Thyroid gland (tissue), 4 donors: ENCODE data around the gene TENT5A. TPM values are rescaled to one million over a fixed set of nuclear protein-coding genes. Genes with fewer than 3 reads are reported as not detected.

Experiments
- DNase-seq, 2 donors: peaks; one replicate each; pipeline ENCODE4 v3.0.0-alpha.2; 2019
- H3K27ac ChIP-seq, 3 donors: fragments of 200-600 bp; sonication (generic); 1 replicate in 2 of 3; 2 replicates in 1 of 3; pipeline ENCODE4 v1.5.1; 2016 to 2019; ENCODE audit warnings: mild to moderate bottlenecking in 1 of 3, moderate library complexity in 1 of 3
- H3K27me3 ChIP-seq: fragments of 200-600 bp; sonication (generic); one replicate; pipeline ENCODE4 v1.5.1; 2019
- H3K36me3 ChIP-seq, 2 donors: fragments of 200-600 bp; sonication (generic); one replicate each; pipeline ENCODE4 v1.5.1; 2016 to 2019
- H3K4me1 ChIP-seq, 2 donors: fragments of 200-600 bp; sonication (generic); one replicate each; pipeline ENCODE4 v1.5.1; 2017 to 2019
- H3K4me3 ChIP-seq, 3 donors: fragments of 200-600 bp; sonication (generic); replicated peaks in 1 of 3; 1 replicate in 2 of 3; 2 replicates in 1 of 3; pipeline ENCODE4 v1.5.1; 2016; ENCODE audit warnings: mild to moderate bottlenecking in 1 of 3
- H3K9me3 ChIP-seq: fragments of 200-600 bp; sonication (generic); one replicate; pipeline ENCODE4 v1.5.1; 2017
- POLR2A ChIP-seq, 2 donors: fragments of 450-650 bp; IDR thresholded peaks; one replicate each; pipeline ENCODE4 v1.6.1; 2017; ENCODE audit warnings: antibody characterized with exemption in 2 of 2, mild to moderate bottlenecking in 2 of 2, moderate library complexity in 1 of 2
- WGBS, 2 donors: methylation state at CpG; one replicate each; pipeline ENCODE4 v1.1.5; 2017; 5-methylcytosine and 5-hydroxymethylcytosine counted together
- intact Hi-C: fragments of 100-400 bp; cut with DNase I; formaldehyde crosslinking; loops from one replicate; pipeline ENCODE4 v1.15.1; 2023
- small RNA-seq: library from RNA; depleted of rRNA; stranded (forward); fragments of <200 nt; gene quantifications from one replicate; pipeline ENCODE3, GENCODE V24; 2016
- total RNA-seq, 4 donors: library from RNA; depleted of rRNA; stranded (reverse); fragments of >200 nt; gene quantifications; one replicate each; pipeline ENCODE4 v1.2.3, GENCODE V29; 2016
- TF ChIP-seq, protein P1 (sequence below), 6 experiments: fragments of 200-600 bp in 3 of 6; fragments of 450-650 bp in 3 of 6; sonication (generic) in 3 of 6; IDR thresholded peaks; one replicate each; pipeline ENCODE4 v1.5.1; 2016 to 2019; ENCODE audit warnings: antibody characterized with exemption in 6 of 6, mild to moderate bottlenecking in 2 of 6, inconsistent platforms in 1 of 6, moderate library complexity in 1 of 6

The TENT5A gene
- total RNA-seq, 4 donors from 2014 or later: 18.4 to 40.3 (median 27.7) TPM

DNA sequence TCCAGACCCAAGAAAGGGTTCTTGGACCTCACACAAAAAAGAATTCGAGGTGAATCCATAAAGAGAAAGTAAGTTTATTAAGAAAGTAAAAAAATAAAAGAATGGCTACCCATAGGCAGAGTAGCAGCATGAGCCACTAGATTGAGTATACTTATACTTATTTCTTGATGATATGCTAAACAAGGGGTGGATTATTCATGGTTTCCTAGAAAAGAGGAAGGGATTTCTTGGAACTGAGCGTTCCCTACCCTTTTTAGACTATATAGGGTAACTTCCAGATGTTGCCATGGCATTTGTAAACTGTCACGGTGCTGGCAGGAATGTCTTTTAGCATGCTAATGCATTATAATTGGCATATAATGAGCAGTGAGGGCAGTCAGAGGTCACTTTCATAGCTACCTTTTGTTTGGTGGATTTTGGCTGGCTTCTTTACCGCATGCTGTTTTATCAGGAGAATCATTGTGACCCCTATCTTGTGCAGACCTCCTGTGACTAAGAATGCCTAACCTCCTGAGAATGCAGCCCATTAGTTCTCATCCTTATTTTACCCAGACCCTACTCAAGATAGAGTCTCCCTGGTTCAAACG is 44.3 kb downstream of the TENT5A start:
- Histone ChIP-seq H3K27ac (no peak overlapping the region), H3K4me1 (no peaks in the 10 kb centered on the region), H3K27me3 (no peaks in the 10 kb centered on the region), H3K4me3 (no peak overlapping the region), H3K9me3 (no peaks in the 10 kb centered on the region), H3K36me3 (no peaks in the 10 kb centered on the region)
- intact Hi-C loops: no loop called here
- no peak for DNase-seq
- TF ChIP-seq POLR2A (IDR thresholded peaks at IDR 0.05): no peak
- TF ChIP-seq, protein P1, sequence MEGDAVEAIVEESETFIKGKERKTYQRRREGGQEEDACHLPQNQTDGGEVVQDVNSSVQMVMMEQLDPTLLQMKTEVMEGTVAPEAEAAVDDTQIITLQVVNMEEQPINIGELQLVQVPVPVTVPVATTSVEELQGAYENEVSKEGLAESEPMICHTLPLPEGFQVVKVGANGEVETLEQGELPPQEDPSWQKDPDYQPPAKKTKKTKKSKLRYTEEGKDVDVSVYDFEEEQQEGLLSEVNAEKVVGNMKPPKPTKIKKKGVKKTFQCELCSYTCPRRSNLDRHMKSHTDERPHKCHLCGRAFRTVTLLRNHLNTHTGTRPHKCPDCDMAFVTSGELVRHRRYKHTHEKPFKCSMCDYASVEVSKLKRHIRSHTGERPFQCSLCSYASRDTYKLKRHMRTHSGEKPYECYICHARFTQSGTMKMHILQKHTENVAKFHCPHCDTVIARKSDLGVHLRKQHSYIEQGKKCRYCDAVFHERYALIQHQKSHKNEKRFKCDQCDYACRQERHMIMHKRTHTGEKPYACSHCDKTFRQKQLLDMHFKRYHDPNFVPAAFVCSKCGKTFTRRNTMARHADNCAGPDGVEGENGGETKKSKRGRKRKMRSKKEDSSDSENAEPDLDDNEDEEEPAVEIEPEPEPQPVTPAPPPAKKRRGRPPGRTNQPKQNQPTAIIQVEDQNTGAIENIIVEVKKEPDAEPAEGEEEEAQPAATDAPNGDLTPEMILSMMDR (IDR thresholded peaks at IDR 0.05): no peak
- 56% methylated on average over 5 of the region's 5 CpGs for WGBS, 2 donors

DNA sequence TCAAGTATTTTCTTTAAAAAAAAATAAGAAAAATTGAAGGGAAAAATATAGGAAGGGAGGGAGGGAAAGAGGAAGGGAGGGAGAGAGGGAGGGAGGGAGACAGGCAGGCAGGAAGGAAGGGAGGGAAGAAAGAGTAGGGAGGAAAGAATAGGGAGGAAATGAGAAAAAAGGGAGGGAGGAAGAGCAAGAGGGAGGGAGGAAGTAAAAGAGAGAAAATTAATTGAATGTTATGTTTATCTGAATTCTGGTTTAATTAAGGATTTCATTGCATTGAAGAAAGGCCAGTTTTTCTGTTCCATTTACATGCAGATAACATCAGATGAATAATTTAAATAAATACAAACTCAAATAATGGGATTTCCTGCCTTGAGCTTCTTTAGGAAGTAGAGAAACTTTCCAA is 47.8 kb downstream of the TENT5A start:
- H3K4me3 ChIP-seq: no peak overlapping the region
- no peak for DNase-seq
- intact Hi-C loops: no loop called here
- TF ChIP-seq POLR2A (IDR thresholded peaks at IDR 0.05): no peak
- TF ChIP-seq, protein P1 (IDR thresholded peaks at IDR 0.05): no peak
- H3K27me3 ChIP-seq: no peaks in the 10 kb centered on the region
- H3K36me3 ChIP-seq: no peaks in the 10 kb centered on the region
- H3K4me1 ChIP-seq: peaks cover 0 to 8% of the 10 kb centered on the region in 2 donors
- no peak overlapping the region for H3K27ac ChIP-seq
- H3K9me3 ChIP-seq: no peaks in the 10 kb centered on the region

DNA sequence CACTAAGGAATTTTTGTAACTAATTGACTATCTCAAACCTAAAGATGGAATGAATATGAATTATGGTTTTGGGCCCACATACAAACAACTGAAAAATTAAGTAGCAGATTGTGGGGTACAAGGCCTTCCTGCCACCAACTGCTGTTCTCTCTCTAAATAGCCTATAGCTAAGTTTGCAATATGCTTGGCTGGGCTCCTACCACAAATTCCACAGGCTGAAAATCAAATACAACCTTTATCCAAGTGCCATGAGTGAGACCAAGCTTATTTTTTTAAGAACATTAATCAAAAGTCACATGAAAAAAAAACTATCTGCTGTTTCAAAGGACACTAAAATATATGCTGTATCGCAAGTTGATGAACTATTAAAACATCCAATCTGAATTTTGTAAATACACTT is 52.1 kb downstream of the TENT5A start:
- no peak for DNase-seq
- intact Hi-C loops: no loop called here
- H3K27me3 ChIP-seq: no peaks in the 10 kb centered on the region
- H3K9me3 ChIP-seq: no peaks in the 10 kb centered on the region
- no peak for TF ChIP-seq POLR2A (IDR thresholded peaks at IDR 0.05)
- TF ChIP-seq, protein P1 (IDR thresholded peaks at IDR 0.05): no peak
- WGBS, 2 donors: 89 to 90% methylated on average over 1 of the region's 1 CpG
- H3K4me3 ChIP-seq: no peak overlapping the region
- H3K27ac ChIP-seq: no peak overlapping the region
- H3K36me3 ChIP-seq: no peaks in the 10 kb centered on the region
- peaks cover 0 to 8% of the 10 kb centered on the region in 2 donors for H3K4me1 ChIP-seq

DNA sequence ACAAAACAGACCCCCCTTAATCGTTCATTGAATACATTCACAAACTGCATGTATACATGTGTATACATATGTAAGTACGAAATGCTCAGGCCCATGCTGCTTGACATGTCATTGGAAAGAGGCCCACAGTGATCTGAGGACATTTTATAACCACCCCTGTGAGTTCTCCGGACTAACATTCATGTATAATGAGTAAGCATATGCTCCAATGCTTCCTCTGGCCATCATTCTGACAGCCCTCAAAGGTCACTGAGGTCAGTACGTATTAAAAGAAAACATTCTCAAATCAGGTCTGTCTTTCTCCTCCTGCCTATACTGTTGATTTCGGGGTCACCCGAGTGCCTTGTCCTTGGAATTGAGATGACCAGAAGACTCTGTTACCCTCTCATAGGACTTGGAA is 54.9 kb downstream of the TENT5A start:
- H3K36me3 ChIP-seq: no peaks in the 10 kb centered on the region
- WGBS, 2 donors: 88 to 89% methylated on average over 6 of the region's 6 CpGs
- H3K27me3 ChIP-seq: no peaks in the 10 kb centered on the region
- H3K4me1 ChIP-seq: peaks cover 0 to 8% of the 10 kb centered on the region in 2 donors
- H3K27ac ChIP-seq: no peak overlapping the region
- intact Hi-C loops: no loop called here
- no peak for DNase-seq
- H3K4me3 ChIP-seq: no peak overlapping the region
- TF ChIP-seq, protein P1 (IDR thresholded peaks at IDR 0.05): no peak
- no peak for TF ChIP-seq POLR2A (IDR thresholded peaks at IDR 0.05)
- no peaks in the 10 kb centered on the region for H3K9me3 ChIP-seq

DNA sequence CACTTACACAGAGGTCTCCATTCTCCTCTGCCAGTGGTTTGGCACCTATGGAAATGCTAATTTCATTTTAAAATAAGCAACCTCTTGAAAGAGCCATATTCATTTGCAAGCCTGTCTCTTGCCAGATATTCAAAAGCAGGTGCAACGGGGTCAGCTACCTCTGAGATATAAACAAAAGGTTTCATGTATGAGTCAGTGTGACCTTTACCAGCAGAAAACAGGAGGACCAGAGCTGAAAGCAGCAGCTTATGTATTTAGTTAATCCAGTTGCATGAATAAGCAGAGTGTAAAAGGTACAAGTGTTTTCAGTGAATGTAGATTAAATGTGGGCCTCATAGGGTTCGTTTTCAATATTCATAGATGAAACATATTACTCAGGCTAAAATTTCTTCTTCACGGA is 56.0 kb downstream of the TENT5A start:
- intact Hi-C loops: no loop called here
- no peak overlapping the region for H3K27ac ChIP-seq
- H3K27me3 ChIP-seq: no peaks in the 10 kb centered on the region
- no peaks in the 10 kb centered on the region for H3K9me3 ChIP-seq
- peaks cover 0 to 8% of the 10 kb centered on the region in 2 donors for H3K4me1 ChIP-seq
- 83% methylated on average over 3 of the region's 3 CpGs for WGBS, 2 donors
- no peak overlapping the region for H3K4me3 ChIP-seq
- no peaks in the 10 kb centered on the region for H3K36me3 ChIP-seq
- DNase-seq: no peak
- TF ChIP-seq, protein P1 (IDR thresholded peaks at IDR 0.05): no peak
- no peak for TF ChIP-seq POLR2A (IDR thresholded peaks at IDR 0.05)

Small RNAs within 50 kb of the gene (small RNA-seq; reads per million reads assigned to genes)
- gene AL078599.1 (not detected), gene RF00156 (not detected)
